IMR-90 (cell line): Measurements from ENCODE around the gene ENDOU. TPM values are rescaled to one million over a fixed set of nuclear protein-coding genes. Genes with fewer than 3 reads are reported as not detected.

Experiments
- ATAC-seq: fragments of 200-7000 bp; cut with Tn5 transposase; 2 replicates; pipeline ENCODE4 v1.9.1; 2020; ENCODE audit warnings: low read depth, mild to moderate bottlenecking, moderate library complexity
- BruUV-seq: library from RNA; stranded (reverse); fragments of 400-500 nt; replicated peaks from 2 replicates; lab custom pipeline; 2021; lab: Mats Ljungman, UMichigan
- CTCF ChIA-PET: fragments of 300-600 bp; formaldehyde crosslinking; extraction: SDS; loops from one replicate; lab custom pipeline; 2021; ENCODE audit warnings: antibody characterized with exemption; lab: Yijun Ruan, JAX
- POLR2A ChIA-PET: fragments of 300-600 bp; sonication (Branson Sonifier 250); formaldehyde crosslinking; loops from one replicate; lab custom pipeline; 2022; ENCODE audit warnings: antibody characterized with exemption; ENCODE audit not compliant: unreplicated experiment; lab: Charles Lee
- DNase-seq: peaks from one replicate; pipeline ENCODE4 v3.0.0; 2013
- H2AFZ ChIP-seq: replicated peaks from 2 replicates; pipeline ENCODE3; 2013; ENCODE audit warnings: low read length, mild to moderate bottlenecking; ENCODE audit not compliant: poor library complexity
- H2AK5ac ChIP-seq: 2 replicates; pipeline ENCODE4 v1.6.1; 2013; ENCODE audit warnings: low read depth, low read length, inconsistent platforms
- H2AK9ac ChIP-seq: replicated peaks from 2 replicates; pipeline ENCODE3; 2013; ENCODE audit warnings: mild to moderate bottlenecking, low read depth, low read length, moderate library complexity; ENCODE audit not compliant: poor library complexity
- H2BK120ac ChIP-seq: 2 replicates; pipeline ENCODE4 v1.6.1; 2013; ENCODE audit warnings: low read depth, low read length, inconsistent platforms
- H2BK15ac ChIP-seq: 3 replicates; pipeline ENCODE4 v1.6.1; 2013; ENCODE audit warnings: low read depth, low read length, inconsistent platforms
- H2BK20ac ChIP-seq: 2 replicates; pipeline ENCODE4 v1.6.1; 2013; ENCODE audit warnings: low read depth, mild to moderate bottlenecking, inconsistent platforms, low read length, moderate library complexity
- H2BK5ac ChIP-seq: 2 replicates; pipeline ENCODE4 v1.6.1; 2013; ENCODE audit warnings: mild to moderate bottlenecking, low read depth, low read length, inconsistent platforms; ENCODE audit not compliant: poor library complexity, severe bottlenecking
- H3K14ac ChIP-seq: replicated peaks from 2 replicates; pipeline ENCODE4 v1.6.1; 2013; ENCODE audit warnings: low read depth, low read length, inconsistent platforms
- H3K18ac ChIP-seq: 2 replicates; pipeline ENCODE4 v1.6.1; 2013; ENCODE audit warnings: low read depth, low read length, control low read depth
- H3K23ac ChIP-seq: 2 replicates; pipeline ENCODE4 v1.6.1; 2013; ENCODE audit warnings: low read depth, low read length, inconsistent platforms
- H3K27ac ChIP-seq: 2 replicates; pipeline ENCODE4 v1.5.1; 2013; ENCODE audit warnings: mild to moderate bottlenecking, control low read depth, low read length; ENCODE audit not compliant: insufficient read depth
- H3K27me3 ChIP-seq: 2 replicates; pipeline ENCODE4 v1.6.1; 2013; ENCODE audit warnings: low read length; ENCODE audit not compliant: control insufficient read depth, insufficient read depth
- H3K36me3 ChIP-seq: 2 replicates; pipeline ENCODE4 v1.6.1; 2013; ENCODE audit warnings: low read length, mixed read lengths; ENCODE audit not compliant: control insufficient read depth, insufficient read depth
- H3K4ac ChIP-seq: 2 replicates; pipeline ENCODE4 v1.6.1; 2013; ENCODE audit warnings: low read depth, low read length, inconsistent platforms
- H3K4me1 ChIP-seq: 2 replicates; pipeline ENCODE4 v1.6.1; 2013; ENCODE audit warnings: low read length, mixed read lengths; ENCODE audit not compliant: control insufficient read depth, insufficient read depth
- H3K4me2 ChIP-seq: 2 replicates; pipeline ENCODE4 v1.6.1; 2013; ENCODE audit warnings: low read depth, mild to moderate bottlenecking, control low read depth, low read length, moderate library complexity
- H3K4me3 ChIP-seq: 2 replicates; pipeline ENCODE4 v1.5.1; 2013; ENCODE audit warnings: low read depth, mild to moderate bottlenecking, control low read depth, low read length, moderate library complexity; ENCODE audit not compliant: insufficient read depth
- H3K56ac ChIP-seq: 2 replicates; pipeline ENCODE4 v1.6.1; 2013; ENCODE audit warnings: low read length, inconsistent platforms; ENCODE audit not compliant: insufficient read depth; ENCODE audit errors: extremely low read depth
- H3K79me1 ChIP-seq, 2 experiments: 2 replicates each; pipeline ENCODE4 v1.6.1; 2013; ENCODE audit warnings: low read length in 2 of 2, inconsistent platforms in 1 of 2, low read depth in 1 of 2
- H3K9ac ChIP-seq: 2 replicates; pipeline ENCODE4 v1.6.1; 2013; ENCODE audit warnings: low read depth, low read length, control low read depth
- H3K9me1 ChIP-seq: 2 replicates; pipeline ENCODE4 v1.6.1; 2013; ENCODE audit warnings: low read length, inconsistent platforms; ENCODE audit not compliant: insufficient read depth
- H3K9me3 ChIP-seq: 2 replicates; pipeline ENCODE4 v1.6.1; 2013; ENCODE audit warnings: low read length; ENCODE audit not compliant: control insufficient read depth, insufficient read depth
- H4K20me1 ChIP-seq: 2 replicates; pipeline ENCODE4 v1.6.1; 2013; ENCODE audit warnings: low read length, inconsistent platforms; ENCODE audit not compliant: insufficient read depth
- H4K5ac ChIP-seq: 2 replicates; pipeline ENCODE4 v1.6.1; 2013; ENCODE audit warnings: mild to moderate bottlenecking, low read depth, low read length, control low read depth
- H4K8ac ChIP-seq, 2 experiments: 2 replicates each; pipeline ENCODE4 v1.6.1; 2013; ENCODE audit warnings: low read depth in 2 of 2, low read length in 2 of 2, control low read depth in 1 of 2, inconsistent platforms in 1 of 2
- H4K91ac ChIP-seq: 2 replicates; pipeline ENCODE4 v1.6.1; 2013; ENCODE audit warnings: low read depth, low read length, inconsistent platforms; ENCODE audit not compliant: insufficient read depth
- MXI1 ChIP-seq: IDR thresholded peaks from 2 replicates; pipeline ENCODE4 v1.6.1; 2012; ENCODE audit warnings: low read depth, mild to moderate bottlenecking, low read length, moderate library complexity, borderline replicate concordance
- RCOR1 ChIP-seq: IDR thresholded peaks from 2 replicates; pipeline ENCODE4 v1.6.1; 2012; ENCODE audit warnings: mild to moderate bottlenecking, low read length, improper control_type of control experiment; ENCODE audit not compliant: insufficient replicate concordance
- WGBS, 2 experiments: methylation state at CpG; one replicate each; pipeline versions ENCODE4 v1.1.5 to v1.1.7; 2013; ENCODE audit warnings: missing lambda C conversion rate in 2 of 2; ENCODE audit not compliant: insufficient read length in 1 of 2; ENCODE audit errors: extremely low coverage in 2 of 2; 5-methylcytosine and 5-hydroxymethylcytosine counted together
- dilution Hi-C: fragments of 300-500 bp; cut with HindIII; formaldehyde crosslinking; loops from one replicate; pipeline ENCODE4 v1.14.3; 2018; ENCODE audit warnings: low sequenced_read_pairs; ENCODE audit not compliant: unreplicated experiment
- in situ Hi-C: fragments of 300-500 bp; cut with MboI; formaldehyde crosslinking; loops from 3 replicates; pipeline ENCODE4 v1.14.3; 2019; ENCODE audit warnings: low sequenced_read_pairs, inconsistent platforms, mixed read lengths
- intact Hi-C: fragments of 100-400 bp; cut with micrococcal nuclease; formaldehyde crosslinking; loops from 2 replicates; pipeline ENCODE4 v1.10.0; 2022
- polyA plus RNA-seq, 3 experiments: library from polyadenylated mRNA; depleted of rRNA; stranded (reverse); fragments of >200 nt; gene quantifications; 2 replicates each; pipeline ENCODE4 v1.2.3, GENCODE V29; 2012; ENCODE audit warnings: low replicate concordance in 1 of 3
- total RNA-seq: library from RNA; depleted of rRNA; stranded (reverse); fragments of >200 nt; gene quantifications from 2 replicates; pipeline ENCODE4 v1.2.3, GENCODE V29; 2012

Gene ENDOU
- total and polyA plus RNA-seq, 2 of the 4 experiments (the other 2 are of a cell fraction), result under 0.01 to 0.09 TPM

DNA sequence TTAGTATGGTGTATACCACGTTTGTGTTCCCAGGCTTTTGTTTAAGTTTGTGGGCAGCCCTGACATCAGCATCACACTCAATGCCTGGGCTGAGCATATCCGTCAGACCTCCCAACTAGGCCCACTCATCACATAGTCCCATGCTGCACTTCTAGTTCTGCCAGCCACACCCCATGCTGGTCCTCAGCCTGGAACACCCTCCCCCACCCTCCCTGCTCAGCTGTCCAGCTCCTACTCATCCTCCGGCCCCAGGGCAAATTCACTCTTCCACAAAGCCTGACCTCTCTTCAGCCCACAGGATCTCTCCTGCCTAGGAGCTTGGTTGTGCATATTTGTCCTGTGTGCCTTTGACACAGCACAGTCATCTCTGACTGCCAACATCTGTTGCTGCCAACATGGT, 3.9 kb upstream of the ENDOU start:
- Histone ChIP-seq H4K5ac (no peak overlapping the region), H2BK120ac (no peak overlapping the region), H3K4ac (no peak overlapping the region), H2BK5ac (no peak overlapping the region), H2AK5ac (peak overlapping the region; percentile 44; the same call in 1 of the 2 replicates), H3K14ac (no peak overlapping the region), H3K9ac (no peak overlapping the region), H4K91ac (no peak overlapping the region), H3K4me2 (no peak overlapping the region), H2BK20ac (no peak overlapping the region), H3K9me3 (no peaks in the 10 kb centered on the region), H3K23ac (no peak overlapping the region), H3K4me1 (peaks cover 23% of the 10 kb centered on the region), H3K79me1 (no peaks in the 10 kb centered on the region), H3K36me3 (no peaks in the 10 kb centered on the region), H3K4me3 (no peak overlapping the region), H2AFZ (peak overlapping the region; percentile 18), H3K27me3 (no peaks in the 10 kb centered on the region), H2BK15ac (peak overlapping the region; percentile 76; the same call in 1 of the 3 replicates), H3K9me1 (peaks cover 25% of the 10 kb centered on the region), H3K27ac (no peak overlapping the region), H3K18ac (no peak overlapping the region), H2AK9ac (no peak overlapping the region), H4K20me1 (no peaks in the 10 kb centered on the region), H4K8ac (no peak overlapping the region), H3K56ac (no peak overlapping the region)
- WGBS, 2 experiments, result 0% methylated on average over 1 of the region's 3 CpGs; no CpG with 5 or more reads in 1 of the 2 experiments
- dilution Hi-C loops, result no loop called here
- in situ Hi-C loops, result loop anchor here (10.0 kb wide), 1 partner anchor 416 kb away; no protein-coding TSS in a partner anchor
- TF ChIP-seq RCOR1, result no peak
- 0 out of 2 replicates have a peak, but pooled peaks have one; percentile 11 for TF ChIP-seq MXI1
- BruUV-seq, result no TSS peak
- DNase-seq, result peak; percentile 87
- peak; percentile 40 for ATAC-seq
- POLR2A ChIA-PET, result interaction anchor here (0.6 kb wide), 1 partner anchor 14 kb away, joined by 8 read pairs; no protein-coding TSS in a partner anchor
- CTCF ChIA-PET, result interaction anchor here (0.6 kb wide), 1 partner anchor 82 kb away, joined by 5 read pairs; no protein-coding TSS in a partner anchor
- intact Hi-C loops, result no loop called here
